GM19025 (cell line): Measurements from ENCODE around the gene SHROOM3.

Experiments
- ATAC-seq: cut with Tn5 transposase; IDR thresholded peaks from one replicate; pipeline ENCODE4 v1.9.1; 2021; ENCODE audit warnings: mild to moderate bottlenecking, low read depth, moderate library complexity; ENCODE audit not compliant: unreplicated experiment

Gene SHROOM3

DNA sequence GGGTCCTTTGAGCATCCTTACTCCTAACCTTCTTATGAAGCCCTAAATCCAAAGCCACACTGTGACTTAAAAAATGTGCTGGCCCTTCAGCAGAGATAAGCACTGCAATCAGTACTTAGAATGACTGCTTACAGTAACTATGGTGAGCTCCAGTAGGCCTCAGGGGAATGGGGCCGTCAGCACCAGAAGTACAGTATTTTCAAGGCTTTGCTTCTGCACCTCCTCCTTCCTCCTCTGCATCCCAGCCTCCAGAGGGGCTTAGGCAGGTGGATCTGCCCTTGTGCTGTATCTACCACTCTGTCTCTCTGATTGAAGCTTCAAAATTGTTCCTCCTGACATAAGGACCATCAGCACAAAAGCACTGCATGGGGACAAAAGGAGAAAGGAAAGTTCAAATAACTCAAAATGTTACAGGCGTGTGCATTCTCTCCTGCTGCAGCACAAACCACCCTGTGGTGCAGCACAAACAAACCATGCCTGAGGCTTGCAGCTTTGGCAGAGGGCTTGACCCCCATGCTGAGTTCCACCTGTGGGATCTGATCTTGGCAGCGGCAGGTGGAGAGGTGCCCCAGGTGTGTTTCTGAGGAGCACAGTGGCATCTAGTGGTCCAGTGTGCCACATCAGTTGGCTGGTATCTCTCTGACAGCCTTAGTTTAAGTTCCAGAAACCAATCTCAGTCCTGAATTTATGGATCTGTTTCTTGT is 298.2 kb downstream of the SHROOM3 start:
- ATAC-seq, result no peak

DNA sequence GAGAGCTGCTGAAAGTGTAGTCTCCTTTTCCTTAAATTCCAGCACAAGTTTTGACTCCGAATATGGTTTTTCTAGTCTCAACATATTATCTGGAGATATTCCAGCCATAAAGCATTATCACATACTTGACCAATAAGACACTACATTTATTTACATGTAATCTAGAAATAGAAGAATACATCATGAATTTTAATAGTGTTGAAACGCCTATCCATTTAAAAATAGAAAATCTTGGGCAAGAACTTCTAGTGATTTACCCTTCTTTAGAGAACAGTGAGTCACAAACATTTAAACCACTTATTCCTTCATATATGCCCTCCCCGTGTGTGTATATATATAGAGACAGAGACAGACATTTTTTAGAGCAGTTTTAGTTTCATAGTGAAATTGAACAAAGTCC is 301.4 kb downstream of the SHROOM3 start:
- no peak for ATAC-seq

DNA sequence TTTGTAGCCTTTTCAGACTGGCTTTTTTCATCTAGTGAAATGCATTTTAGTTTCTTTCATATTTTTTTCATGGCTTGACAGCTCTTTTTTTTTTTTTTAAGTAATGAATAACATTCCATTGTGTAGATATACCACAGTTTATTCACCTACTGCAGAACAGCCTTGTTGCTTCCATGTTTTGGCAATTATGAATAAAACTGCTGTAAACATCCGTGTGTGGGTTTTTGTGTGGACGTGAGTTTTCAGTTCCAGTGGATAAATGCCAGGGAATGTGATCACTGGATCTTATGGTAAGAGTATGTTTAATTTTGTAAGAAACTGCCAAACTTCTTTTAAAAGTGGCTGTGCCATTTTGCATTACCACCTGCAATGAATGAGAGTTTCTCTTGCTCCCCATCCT is 302.2 kb downstream of the SHROOM3 start:
- no peak for ATAC-seq

DNA sequence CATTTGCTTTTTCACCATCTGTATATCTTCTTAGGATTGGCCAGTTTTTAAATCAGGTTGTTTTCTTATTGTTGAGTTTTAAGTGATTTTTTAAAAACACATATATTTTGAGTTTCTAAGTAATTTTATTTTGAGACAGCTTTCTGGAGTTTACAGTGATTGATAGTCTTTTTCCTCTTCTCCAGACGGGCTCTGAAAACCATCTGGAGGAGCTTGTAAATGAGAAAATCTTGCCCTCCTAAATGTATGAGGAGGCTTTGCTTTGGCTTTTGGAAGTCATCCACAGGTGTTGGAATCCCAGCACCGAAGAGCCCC is 302.7 kb downstream of the SHROOM3 start:
- ATAC-seq, result no peak

DNA sequence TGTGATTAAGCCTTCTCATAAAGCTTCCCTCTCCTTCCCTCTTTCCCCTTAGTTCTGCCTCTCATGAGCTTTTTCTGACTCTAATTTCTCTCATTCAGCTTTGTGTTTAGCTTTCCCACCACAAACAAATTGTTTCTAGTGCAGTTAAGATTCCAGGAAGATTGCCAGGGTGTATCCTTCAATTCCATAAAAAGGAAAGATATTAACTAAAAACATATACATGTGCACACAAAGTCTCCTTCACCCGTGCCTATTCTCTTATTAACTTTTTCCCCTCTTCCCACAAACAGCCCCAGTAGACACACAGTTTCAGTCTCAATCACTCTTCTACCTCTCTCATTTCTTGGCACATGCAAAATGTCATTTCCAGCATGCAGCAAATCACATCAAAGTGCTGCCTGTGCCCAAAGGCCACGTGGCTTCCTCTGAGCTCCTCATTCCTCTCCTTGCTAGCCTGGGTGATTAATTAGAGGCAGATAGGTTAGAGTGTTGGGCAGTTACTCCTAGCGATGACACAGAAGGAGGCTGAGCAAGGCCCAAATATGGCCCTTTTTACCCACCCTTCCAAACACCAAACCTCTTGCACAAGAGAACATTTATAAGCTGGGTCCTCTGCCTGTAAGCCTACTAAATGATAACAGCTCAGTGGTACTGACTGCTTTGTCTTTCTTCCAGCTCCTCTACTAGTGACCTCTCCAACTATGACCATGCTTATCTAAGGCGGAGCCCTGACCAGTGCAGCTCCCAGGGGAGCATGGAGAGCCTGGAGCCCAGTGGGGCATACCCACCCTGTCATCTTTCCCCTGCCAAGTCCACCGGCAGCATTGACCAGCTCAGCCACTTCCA is 303.3 kb downstream of the SHROOM3 start:
- peak; percentile 64 for ATAC-seq

DNA sequence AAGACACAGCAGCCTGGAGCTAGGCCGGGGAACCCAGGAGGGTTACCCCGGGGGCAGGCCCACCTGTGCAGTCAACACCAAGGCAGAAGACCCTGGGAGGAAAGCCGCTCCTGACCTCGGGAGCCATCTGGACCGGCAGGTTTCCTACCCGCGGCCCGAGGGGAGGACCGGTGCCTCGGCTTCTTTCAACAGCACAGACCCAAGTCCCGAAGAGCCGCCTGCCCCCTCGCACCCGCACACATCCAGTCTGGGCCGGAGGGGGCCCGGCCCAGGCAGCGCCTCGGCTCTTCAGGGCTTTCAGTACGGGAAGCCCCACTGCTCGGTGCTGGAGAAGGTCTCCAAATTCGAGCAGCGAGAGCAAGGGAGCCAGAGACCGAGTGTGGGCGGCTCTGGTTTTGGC is 305.2 kb downstream of the SHROOM3 start:
- ATAC-seq, result no peak

DNA sequence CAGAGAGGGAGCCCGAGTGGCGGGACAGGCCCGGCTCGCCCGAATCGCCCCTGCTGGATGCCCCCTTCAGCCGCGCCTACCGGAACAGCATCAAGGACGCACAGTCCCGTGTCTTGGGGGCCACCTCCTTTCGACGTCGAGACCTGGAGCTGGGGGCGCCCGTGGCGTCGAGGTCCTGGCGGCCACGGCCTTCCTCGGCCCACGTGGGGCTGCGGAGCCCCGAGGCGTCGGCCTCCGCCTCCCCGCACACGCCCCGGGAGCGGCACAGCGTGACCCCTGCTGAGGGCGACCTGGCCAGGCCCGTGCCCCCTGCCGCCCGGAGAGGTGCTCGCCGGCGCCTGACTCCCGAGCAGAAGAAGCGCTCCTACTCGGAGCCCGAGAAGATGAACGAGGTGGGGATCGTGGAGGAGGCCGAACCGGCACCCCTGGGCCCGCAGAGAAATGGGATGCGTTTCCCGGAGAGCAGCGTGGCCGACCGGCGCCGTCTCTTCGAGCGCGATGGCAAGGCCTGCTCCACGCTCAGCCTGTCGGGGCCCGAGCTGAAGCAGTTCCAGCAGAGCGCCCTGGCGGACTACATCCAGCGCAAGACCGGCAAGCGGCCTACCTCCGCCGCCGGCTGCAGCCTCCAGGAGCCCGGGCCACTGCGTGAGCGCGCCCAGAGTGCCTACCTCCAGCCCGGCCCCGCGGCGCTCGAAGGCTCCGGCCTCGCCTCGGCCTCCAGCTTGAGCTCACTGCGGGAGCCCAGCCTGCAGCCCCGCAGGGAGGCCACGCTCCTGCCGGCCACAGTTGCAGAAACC is 306.0 kb downstream of the SHROOM3 start:
- ATAC-seq, result no peak

DNA sequence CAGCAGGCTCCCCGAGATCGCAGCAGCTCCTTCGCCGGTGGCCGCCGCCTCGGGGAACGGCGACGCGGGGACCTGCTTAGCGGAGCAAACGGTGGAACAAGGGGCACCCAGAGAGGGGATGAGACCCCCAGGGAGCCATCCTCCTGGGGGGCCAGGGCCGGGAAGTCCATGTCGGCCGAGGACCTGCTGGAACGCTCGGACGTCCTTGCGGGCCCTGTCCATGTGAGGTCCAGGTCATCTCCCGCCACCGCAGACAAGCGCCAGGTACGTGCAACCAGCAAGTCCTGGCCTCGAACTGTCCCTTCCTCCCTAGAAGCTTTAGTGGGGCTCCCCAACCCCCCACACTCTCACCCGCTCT is 306.6 kb downstream of the SHROOM3 start:
- no peak for ATAC-seq

DNA sequence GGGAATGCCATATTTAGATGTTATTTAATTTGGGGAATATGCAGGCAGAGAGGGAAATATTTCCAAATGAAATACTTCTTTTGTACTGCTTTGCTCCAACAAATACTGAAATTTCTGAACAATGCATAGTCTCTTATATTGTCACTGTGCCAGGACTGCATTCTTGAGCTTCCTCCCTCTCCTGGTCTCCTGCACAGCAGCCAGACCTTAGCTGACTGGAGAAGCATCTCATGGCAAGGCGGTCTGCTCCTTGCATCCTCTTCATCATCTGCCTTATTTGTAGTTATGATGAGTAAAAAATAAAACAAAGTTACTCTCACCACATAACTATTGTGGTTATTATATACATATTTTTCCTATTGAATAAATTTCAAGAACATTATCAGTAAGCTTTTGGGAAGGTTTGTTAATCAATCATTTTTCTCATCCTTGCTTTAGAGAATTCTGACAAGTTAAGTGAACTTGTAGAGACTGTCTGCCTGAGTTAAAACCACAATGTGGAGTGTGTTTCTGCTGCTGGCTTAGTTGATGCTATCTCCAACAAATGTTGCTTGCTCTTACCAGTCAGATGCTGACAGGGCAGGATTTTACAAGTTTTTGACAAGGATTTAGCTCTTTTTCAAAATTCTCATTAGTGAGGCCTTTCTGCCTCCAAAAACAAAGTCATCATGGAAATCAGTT is 309.4 kb downstream of the SHROOM3 start:
- no peak for ATAC-seq

DNA sequence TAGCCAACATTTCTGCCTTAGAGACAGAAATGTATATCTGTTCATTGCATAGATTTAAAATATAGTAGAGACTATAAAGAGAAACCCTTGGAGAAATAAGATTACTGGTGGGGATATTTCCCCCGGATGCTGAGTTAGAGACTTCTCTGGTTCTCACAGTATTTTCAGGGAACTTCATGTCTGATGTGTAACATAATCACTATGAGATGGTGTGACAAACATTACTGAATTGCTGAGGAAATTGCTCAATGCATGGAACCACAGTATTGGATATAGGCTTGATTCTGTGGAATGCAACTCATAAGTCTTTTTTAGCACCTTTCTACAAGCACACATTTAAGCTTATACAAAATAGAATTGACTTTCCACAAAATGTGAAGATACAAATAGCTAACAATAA is 310.2 kb downstream of the SHROOM3 start:
- ATAC-seq, result no peak

DNA sequence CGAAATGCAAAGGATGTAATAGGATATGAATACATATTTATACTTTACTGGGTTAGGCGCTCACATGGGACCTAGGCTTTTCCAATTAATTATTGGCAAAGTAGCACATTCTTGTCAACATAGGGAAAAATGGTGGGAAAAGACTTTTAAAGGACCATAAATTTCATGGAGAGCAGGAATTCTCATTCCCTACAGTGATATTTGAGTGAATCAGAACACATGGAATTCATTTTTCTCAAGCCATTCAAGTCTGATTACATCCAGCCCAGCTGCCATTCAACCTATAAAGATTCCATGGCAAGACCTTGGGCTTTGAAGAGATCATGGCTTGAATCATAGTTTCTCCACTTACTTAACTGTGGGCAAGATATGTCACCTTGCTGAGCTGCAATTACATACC is 312.5 kb downstream of the SHROOM3 start:
- no peak for ATAC-seq

DNA sequence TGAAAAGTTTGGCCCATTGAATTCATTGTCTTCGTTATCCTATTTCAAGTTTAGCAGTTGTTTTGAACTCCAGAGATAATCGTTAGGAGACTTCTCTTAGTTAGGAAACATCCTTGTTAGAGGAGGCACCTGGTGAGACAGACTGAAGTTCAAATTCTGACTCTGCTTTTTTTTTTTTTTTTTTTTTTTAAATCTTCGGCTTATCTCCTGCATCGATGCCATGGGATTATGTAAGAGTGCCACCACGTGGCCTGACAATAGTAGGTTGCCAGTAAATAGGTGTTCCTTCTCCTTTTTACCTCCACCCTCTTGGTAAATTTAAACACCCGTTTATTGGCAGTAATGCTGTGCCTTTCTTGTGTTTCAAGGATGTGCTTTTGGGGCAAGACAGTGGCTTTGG is 313.6 kb downstream of the SHROOM3 start:
- ATAC-seq, result no peak

DNA sequence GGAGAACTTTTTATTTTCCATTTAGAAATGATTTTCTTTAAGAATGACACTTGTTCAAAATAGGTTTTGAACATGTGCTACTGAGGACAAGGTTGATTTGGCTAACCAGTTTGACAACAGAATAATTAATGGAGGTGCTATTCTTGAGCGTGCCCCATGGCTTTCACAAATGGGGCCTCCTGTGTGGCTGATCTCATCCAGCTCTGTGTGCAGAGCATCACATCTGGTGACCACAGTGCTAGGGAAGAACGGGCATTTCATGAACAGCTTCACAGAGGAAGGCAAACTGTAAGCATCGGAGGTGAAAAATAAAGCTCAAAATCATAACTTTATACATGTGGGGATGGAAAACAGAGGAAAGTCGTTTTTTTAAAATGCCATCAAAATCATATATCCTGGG is 314.3 kb downstream of the SHROOM3 start:
- ATAC-seq, result no peak

DNA sequence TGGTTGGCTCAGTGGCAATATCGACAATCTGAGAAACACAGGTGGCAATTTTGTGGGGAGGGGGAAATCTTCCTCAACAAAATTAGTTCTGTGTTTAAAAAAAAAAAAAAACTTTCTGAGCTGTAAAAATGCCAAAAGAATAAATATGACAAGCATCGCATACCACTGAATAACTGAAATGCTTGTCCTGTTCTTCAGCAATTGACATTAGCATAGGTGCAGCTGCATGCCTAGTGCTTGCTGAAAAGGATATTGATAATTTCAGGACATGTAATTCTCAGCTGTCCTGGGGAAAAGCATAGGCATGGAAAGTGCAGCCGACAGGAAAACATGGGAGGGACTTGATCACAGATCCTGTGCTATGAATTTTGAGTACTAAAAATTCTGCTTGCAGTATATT is 315.7 kb downstream of the SHROOM3 start:
- no peak for ATAC-seq

DNA sequence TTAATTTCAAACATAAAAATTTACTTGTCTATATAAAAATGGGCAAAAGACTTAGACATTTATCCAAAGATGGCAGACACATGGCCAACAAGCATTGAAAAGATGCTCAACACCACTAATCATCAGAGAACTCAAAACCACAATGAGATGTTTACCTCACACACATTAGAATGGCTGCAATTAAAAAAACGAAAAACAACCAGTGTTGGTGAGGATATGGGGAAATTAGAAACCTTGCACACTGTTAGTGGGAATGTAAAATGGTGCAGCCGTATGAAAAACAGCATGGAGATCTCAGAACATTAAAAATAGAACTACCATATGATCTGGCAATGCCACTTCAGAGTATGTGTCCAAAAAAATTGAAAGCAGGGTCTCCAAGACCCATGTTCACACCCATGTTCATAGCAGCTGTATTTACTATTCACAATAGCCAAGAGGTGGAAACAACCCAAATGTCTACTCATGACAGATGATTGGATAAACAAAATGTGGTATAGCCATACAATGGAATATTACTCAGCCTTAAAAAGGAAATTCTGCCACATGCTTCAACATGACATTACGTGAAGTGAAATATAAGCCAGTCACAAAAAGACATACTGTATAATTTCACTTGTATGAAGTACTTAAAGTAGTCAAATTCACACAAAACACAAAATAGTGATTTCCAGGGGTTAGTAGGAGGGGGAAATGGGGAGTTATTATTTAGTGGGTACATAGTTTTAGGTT is 316.7 kb downstream of the SHROOM3 start:
- ATAC-seq, result no peak

DNA sequence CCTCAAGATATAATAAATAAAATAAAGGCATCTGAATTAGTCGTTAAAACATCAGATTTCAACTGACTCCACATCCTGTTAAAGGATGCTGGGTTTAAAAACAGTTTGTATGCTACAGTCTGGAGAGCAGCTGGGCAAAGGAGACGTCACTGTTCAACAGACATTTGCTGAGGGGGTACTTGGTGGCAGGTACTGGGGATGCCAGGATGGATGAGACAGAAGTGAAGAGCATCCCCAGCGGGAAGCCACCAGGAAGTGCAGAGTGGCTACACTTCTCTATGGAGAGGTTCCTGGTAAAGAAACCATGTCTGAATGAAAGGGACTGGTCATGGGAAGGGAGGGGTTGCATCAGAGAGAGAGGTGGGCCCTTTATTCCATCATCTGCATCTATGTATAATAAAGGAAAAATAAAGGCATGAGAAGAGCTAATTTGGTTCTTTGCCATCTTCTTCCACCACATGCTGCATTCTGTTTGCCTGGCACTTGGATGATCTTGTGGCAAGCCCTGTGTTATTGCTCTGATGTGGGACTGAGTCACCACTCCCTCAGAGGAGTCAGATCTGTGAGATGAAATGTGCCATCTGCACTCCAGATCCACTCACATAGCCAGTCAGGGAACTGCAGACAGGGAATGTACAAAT is 318.0 kb downstream of the SHROOM3 start:
- ATAC-seq, result no peak

DNA sequence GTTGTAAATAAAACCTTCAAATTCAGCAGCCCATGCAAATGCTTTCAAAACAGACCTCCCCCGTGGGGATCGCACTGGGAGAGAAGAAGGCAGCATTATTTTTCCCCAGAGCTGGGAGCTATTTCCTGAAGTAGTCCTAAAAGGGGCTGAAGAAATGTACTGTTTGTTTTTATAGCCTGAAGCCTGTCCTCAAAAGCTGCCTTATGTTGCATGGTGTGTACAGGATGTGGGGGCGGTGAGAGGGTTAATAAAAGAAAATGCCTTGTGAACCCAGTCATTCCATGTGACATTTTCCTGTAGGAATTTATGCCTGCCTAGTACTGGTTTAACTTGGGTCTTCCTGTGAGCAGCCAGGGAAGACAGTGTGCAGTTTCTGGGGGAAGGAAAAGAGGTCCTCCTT is 318.8 kb downstream of the SHROOM3 start:
- no peak for ATAC-seq

DNA sequence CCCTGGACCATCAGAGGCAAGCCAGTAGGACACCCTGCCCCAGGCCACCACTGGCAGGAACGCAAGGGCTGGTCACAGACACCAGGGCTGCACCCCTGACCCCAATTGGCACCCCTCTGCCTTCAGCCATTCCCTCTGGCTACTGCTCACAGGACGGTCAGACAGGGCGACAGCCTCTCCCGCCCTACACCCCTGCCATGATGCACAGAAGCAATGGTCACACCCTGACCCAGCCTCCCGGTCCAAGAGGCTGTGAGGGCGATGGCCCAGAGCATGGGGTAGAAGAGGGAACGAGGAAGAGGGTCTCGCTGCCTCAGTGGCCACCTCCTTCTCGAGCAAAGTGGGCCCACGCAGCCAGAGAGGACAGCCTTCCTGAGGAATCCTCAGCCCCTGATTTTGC is 319.4 kb downstream of the SHROOM3 start:
- no peak for ATAC-seq

DNA sequence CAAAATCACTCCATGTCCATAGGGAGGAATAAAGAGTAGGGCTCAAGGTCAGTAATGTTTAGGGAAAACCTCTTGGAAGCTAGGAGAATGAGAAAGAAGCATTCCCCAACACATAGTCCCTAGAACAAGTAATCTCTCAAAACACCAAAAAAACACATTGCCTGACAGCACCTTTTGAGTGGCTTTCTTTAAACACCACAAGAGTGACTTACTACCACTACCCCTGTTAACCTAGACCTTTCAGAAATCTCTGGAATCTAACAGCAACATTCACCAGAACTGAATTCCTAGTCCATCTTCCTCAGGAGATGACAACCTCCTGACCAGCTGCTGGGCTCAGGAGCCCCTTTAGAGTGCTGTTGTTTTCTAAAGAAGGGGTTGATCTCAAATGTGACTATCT is 320.7 kb downstream of the SHROOM3 start:
- no peak for ATAC-seq

DNA sequence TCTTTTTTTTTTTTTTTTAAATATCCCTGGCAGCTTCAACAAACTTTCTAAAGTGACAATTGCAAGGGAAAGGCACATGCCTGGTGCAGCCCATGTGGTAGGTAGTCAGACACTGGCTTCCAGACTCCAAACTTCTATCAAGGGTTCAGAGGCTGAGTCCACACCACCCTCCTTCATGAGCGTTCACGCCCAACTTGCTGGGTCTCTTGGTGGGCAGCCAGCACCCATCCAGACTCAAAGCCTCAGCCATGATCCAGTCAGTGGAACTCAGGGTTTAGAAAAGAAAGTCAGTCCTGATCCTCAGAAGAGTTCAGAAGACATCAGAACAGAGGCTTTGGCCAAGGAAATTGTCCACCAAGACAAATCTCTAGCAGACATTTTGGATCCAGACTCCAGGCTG is 321.4 kb downstream of the SHROOM3 start:
- no peak for ATAC-seq
